Spleen (tissue), 3 donors: ENCODE measurements around the gene ADRA2B.
"Not testable (repeated sequence)": the region's sequence is repeated elsewhere in the genome, so short reads cannot be mapped to it uniquely, and the experiment has no call there.

Experiments used
- POLR2A ChIP-seq, 3 donors: fragments of 450-650 bp; IDR thresholded peaks; one replicate each; pipeline ENCODE4 v1.5.1; 2017; ENCODE audit warnings: antibody characterized with exemption in 3 of 3, mild to moderate bottlenecking in 1 of 3
- POLR2AphosphoS5 ChIP-seq, 3 donors: sonication (generic); formaldehyde crosslinking; IDR thresholded peaks; one replicate each; pipeline ENCODE4 v1.5.1; 2017; ENCODE audit warnings: antibody characterized with exemption in 3 of 3

GRCh38 chr2:96071977-96072491 is 44.3 kb downstream of the ADRA2B start:
- not testable (repeated sequence) for TF ChIP-seq POLR2AphosphoS5, POLR2A (IDR thresholded peaks at IDR 0.05)
